Stomach smooth muscle (tissue), 2 donors: ENCODE results near the gene OR8B8.
"Not testable (repeated sequence)": the region's sequence is repeated elsewhere in the genome, so short reads cannot be mapped to it uniquely, and the experiment has no call there.

Experiments
- H3K27ac ChIP-seq: one replicate; pipeline ENCODE4 v1.7.0; 2013; ENCODE audit warnings: mild to moderate bottlenecking, low read length, inconsistent platforms
- H3K27me3 ChIP-seq, 2 donors: one replicate each; pipeline ENCODE4 v1.7.0; 2013; ENCODE audit warnings: low read length in 2 of 2; ENCODE audit not compliant: insufficient read depth in 2 of 2, control insufficient read depth in 1 of 2
- H3K36me3 ChIP-seq, 2 donors: one replicate each; pipeline ENCODE4 v1.7.0; 2013; ENCODE audit warnings: low read length in 2 of 2; ENCODE audit not compliant: control insufficient read depth in 2 of 2, insufficient read depth in 2 of 2
- H3K4me1 ChIP-seq: one replicate; pipeline ENCODE4 v1.7.0; 2013; ENCODE audit warnings: low read length; ENCODE audit not compliant: control insufficient read depth, insufficient read depth
- H3K4me3 ChIP-seq, 2 donors: one replicate each; pipeline ENCODE4 v1.7.0; 2013; ENCODE audit warnings: low read length in 2 of 2
- H3K9ac ChIP-seq, 2 donors: one replicate each; pipeline ENCODE4 v1.7.0; 2013; ENCODE audit warnings: low read length in 2 of 2, mild to moderate bottlenecking in 1 of 2
- H3K9me3 ChIP-seq, 2 donors: one replicate each; pipeline ENCODE4 v1.7.0; 2013; ENCODE audit warnings: low read length in 2 of 2; ENCODE audit not compliant: control insufficient read depth in 2 of 2
- donor health status: healthy.
- donor health status: Pancreatic carcinoma.

OR8B8 gene

DNA sequence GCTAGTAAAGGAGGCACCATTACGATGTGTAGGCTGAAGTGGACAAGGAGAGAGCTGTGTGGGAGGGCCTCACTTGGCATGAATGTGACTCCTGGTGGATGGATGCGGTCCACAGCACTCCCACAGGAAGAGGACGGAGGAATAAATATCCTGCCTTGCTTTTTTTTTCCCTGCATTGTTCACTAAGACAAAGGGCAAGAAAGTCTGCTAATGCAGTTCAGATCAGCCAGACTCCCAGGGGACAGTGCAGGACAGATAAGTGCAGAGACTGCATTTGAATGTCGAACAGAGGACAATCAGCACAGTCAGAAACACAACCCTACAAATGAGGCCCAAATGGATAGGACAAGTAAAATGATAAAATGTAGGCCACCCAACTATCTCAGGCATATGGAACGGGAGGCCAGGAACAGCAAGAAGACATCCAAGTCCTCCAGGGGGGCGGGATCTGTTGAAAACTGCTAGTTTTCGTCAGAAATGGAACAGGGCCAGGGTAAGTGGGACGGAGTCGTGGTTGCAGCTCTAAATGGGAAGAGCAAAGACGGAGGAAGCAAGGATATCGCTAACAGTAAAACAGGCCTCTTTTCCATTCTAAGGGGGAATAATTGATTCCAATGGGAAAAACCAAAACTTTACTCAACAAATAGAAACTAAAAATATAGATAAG is 25.2 kb upstream of the OR8B8 start:
- Histone ChIP-seq H3K9ac (no peak overlapping the region), H3K36me3 (no peaks in the 10 kb centered on the region), H3K4me1 (no peaks in the 10 kb centered on the region), H3K9me3 (no peaks in the 10 kb centered on the region), H3K4me3 (no peak overlapping the region), H3K27me3 (no peaks in the 10 kb centered on the region), H3K27ac (no peak overlapping the region)

DNA sequence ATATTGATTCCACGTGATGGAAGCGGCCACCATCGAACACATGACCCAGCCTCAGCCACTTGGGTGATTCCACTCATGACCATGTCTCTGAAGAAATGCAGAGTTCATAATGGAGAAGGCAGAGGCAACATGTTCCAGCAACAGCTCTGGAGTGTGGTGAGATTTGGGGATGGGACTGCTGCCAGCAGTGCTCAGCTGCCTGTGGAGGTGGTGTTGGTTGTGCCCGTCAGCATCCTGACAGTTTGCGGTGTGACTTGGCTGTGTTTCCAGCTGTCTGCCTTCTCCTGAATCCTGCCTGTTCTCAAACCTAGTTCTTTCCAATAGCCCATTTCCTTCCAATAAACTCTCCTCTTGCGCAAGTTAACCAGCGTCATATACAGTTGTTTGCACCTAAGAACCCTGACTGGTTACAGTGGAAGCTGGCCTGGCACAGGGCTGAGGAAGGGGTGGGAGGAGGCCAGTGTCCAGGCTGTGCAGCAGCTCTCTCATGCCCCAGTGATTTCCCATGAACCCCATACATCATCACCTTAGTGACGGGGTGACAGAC is 22.0 kb upstream of the OR8B8 start:
- Histone ChIP-seq H3K9me3 (no peaks in the 10 kb centered on the region), H3K4me1 (no peaks in the 10 kb centered on the region), H3K27me3 (no peaks in the 10 kb centered on the region), H3K4me3 (no peak overlapping the region), H3K27ac (no peak overlapping the region), H3K36me3 (no peaks in the 10 kb centered on the region), H3K9ac (no peak overlapping the region)

DNA sequence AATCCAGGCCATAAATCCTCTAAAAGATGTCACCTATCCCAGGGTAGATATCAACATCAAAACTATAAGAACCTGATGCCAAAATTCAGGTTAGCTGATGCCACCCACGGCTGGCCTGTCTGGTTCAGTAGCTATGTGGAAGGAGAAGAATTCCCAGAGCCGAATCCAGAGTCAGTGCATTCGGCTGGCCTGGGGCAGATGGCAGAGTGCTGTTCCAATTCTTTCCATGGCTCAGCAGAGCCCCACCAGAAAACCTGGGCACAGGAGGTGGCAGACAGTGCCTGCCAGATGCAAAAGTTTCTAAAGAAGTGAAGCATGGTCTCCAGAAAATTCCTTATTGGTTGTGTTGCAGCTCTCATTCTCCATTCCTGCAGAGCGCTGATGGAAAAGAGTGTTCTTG is 19.9 kb upstream of the OR8B8 start:
- Histone ChIP-seq H3K4me1 (no peaks in the 10 kb centered on the region), H3K9ac (no peak overlapping the region), H3K27me3 (no peaks in the 10 kb centered on the region), H3K27ac (no peak overlapping the region), H3K36me3 (no peaks in the 10 kb centered on the region), H3K4me3 (no peak overlapping the region), H3K9me3 (no peaks in the 10 kb centered on the region)

DNA sequence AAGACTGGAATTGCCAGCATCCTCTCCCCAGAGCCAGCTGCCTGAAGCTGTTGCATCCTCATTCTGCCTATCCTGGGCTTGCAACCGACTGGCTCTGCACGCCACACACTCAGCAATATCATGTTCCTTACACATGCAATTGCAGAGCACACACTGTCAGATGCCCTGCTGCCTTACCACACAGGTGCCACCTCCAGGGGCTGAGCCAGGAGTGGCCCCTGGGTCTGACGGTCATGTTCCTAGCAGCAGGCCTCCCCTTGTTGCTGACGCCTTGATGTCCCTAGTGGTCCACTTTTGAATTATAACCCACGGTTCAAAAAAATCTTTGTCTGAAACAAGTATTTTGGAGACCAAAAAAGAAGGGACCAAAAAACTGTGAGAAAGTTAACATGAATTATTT is 18.5 kb upstream of the OR8B8 start:
- Histone ChIP-seq H3K36me3 (no peaks in the 10 kb centered on the region), H3K27me3 (no peaks in the 10 kb centered on the region), H3K4me1 (no peaks in the 10 kb centered on the region), H3K9ac (no peak overlapping the region), H3K4me3 (no peak overlapping the region), H3K9me3 (no peaks in the 10 kb centered on the region), H3K27ac (no peak overlapping the region)

DNA sequence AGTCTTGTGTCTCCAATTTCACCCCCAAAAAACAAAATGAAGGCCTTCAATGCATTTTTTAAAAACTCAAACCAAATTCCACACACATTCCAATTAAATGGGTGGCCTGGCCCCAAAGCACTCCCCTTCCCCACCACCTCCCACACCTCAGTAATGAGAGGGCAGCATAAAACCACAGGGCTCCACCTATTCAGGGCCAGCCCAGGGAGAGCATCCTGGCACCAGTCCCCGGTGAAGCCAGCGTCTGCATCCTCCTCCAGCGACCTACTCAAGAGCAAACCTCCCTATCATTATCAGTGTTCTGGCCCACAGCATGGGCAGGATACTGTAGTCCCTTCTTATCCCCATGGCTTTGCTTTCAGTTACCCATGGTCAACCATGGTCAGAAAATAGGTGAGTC is 17.8 kb upstream of the OR8B8 start:
- Histone ChIP-seq H3K4me3 (no peak overlapping the region), H3K4me1 (no peaks in the 10 kb centered on the region), H3K9ac (no peak overlapping the region), H3K27me3 (no peaks in the 10 kb centered on the region), H3K9me3 (no peaks in the 10 kb centered on the region), H3K27ac (no peak overlapping the region), H3K36me3 (no peaks in the 10 kb centered on the region)

DNA sequence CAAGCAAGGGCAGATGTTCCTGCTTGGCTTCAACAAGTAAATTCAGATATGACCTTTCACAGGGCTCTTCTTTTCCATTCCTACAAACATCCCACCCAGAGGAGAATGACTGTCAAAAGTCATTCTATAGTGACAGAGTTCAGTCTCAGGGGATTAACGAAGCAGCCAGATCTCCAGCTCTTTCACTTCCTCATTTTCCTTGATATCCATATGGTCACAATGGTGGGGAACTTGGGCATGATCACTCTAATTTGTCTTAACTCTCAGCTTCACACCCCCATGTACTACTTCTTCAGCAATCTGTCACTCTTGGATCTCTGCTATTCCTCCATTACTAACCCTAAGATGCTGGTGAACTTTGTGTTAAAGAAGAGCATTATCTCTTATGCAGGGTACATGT is 15.0 kb upstream of the OR8B8 start:
- Histone ChIP-seq H3K9ac (no peak overlapping the region), H3K4me3 (no peak overlapping the region), H3K4me1 (no peaks in the 10 kb centered on the region), H3K27me3 (no peaks in the 10 kb centered on the region), H3K9me3 (peaks cover 0 to 2% of the 10 kb centered on the region in 2 donors), H3K36me3 (no peaks in the 10 kb centered on the region), H3K27ac (no peak overlapping the region)

DNA sequence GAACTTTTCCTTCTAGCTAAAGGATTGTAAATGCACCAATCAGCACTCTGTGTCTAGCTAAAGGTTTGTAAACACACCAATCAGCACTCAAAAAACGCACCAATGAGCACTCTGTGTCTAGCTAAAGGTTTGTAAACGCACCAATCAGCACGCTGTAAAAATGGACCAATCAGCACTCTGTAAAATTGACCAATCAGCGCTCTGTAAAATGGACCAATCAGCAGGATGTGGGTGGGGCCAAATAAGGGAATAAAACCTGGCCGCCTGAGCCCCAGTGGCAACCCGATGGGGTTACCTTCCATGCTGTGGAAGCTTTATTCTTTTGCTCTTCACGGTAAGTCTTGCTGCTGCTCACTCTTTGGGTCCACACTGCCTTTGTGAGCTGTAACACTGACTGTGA is 13.9 kb upstream of the OR8B8 start:
- H3K36me3 ChIP-seq, H3K9me3 ChIP-seq, H3K4me3 ChIP-seq, H3K9ac ChIP-seq, H3K27ac ChIP-seq, H3K4me1 ChIP-seq, H3K27me3 ChIP-seq: not testable (repeated sequence)

DNA sequence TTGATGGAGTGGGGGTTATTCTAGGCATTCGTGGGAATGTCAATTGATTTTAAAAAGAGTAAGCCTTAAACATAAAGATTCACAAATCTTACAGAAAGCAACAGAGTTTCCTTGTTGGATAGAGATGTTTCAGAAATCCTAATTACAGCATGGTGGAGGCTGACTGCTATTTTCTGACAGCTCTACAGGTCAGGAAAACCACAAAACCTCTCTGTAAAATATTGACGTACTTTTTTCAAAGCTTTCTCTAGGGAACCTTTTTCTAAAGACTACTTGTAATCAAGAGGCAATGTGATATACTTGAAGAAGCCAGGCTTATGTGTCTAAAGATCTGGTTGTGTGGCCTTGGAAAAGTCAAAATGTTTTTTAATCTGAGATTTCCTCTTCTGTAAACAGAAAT is 9.1 kb upstream of the OR8B8 start:
- no peak overlapping the region for H3K4me3 ChIP-seq
- peaks cover 0 to 2% of the 10 kb centered on the region in 2 donors for H3K9me3 ChIP-seq
- H3K27me3 ChIP-seq = no peaks in the 10 kb centered on the region
- no peaks in the 10 kb centered on the region for H3K4me1 ChIP-seq
- H3K9ac ChIP-seq = no peak overlapping the region
- H3K27ac ChIP-seq = no peak overlapping the region
- H3K36me3 ChIP-seq = no peaks in the 10 kb centered on the region

DNA sequence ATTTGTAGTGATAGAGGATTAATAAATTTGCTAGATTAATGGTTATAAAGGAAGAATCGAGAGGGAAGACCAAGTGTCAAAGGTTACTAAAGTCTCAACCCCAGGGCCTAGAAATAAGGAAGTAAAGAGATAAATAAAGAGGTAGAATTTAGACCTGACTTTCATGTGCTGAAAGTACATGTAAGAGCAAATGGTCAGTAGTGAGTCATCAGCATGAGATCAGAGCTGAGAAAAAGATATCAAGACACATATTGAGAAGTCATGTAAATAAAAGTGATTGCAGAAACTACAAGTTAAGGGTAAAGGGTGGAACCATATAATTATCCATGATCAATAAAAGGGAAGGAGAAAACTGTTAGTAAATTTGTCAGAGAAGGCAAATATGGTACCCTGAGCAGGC is 1.4 kb upstream of the OR8B8 start:
- no peak overlapping the region for H3K27ac ChIP-seq

DNA sequence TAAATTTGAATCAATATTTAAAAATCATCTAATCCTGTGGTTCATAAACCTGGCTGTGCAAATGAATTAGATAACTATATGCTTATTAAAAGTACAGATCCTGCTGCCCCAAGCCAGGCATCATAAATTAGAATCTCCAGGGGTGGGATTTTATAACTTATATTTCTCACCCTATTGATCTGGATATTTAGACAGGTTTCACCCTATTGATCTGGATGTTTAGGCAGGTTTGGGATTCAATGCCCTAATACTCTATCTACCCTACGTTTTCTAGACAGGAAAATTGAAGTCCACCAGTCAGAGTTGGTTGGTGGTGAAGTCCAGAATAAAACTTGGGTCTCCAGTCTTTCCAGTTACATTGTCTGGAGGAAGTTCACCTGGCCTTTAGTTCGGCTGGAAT is 2.6 kb downstream of the OR8B8 start:
- H3K36me3 ChIP-seq = no peaks in the 10 kb centered on the region
- no peak overlapping the region for H3K27ac ChIP-seq
- peaks cover 0 to 5% of the 10 kb centered on the region in 2 donors for H3K27me3 ChIP-seq
- no peak overlapping the region for H3K4me3 ChIP-seq
- H3K9me3 ChIP-seq = no peaks in the 10 kb centered on the region
- no peaks in the 10 kb centered on the region for H3K4me1 ChIP-seq
- H3K9ac ChIP-seq = no peak overlapping the region

More for the DNA sequence above, 1.4 kb upstream of the OR8B8 start:
- no peaks in the 10 kb centered on the region for H3K36me3 ChIP-seq
- H3K27me3 ChIP-seq = no peaks in the 10 kb centered on the region
- no peaks in the 10 kb centered on the region for H3K4me1 ChIP-seq
- peaks cover 0 to 2% of the 10 kb centered on the region in 2 donors for H3K9me3 ChIP-seq
- H3K4me3 ChIP-seq = no peak overlapping the region
- no peak overlapping the region for H3K9ac ChIP-seq

DNA sequence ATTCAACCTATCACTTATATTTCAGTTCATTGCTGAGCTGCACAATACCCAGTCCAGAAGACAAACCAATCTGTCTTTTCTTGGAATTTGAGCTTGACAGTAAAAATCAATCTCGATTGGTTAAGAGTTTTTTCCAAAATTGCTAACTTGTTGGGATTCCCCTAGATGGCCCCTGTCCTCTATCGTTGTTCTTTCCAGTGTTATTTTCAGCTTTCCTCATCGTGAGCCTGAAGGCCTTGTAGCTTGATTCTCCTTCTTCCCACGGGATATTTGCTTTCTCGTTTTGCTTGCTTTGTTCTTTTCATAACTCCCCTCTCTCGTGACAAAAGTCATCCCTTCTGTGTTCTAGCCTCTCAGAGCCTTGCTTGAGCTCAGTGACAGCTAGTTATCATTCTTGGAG is 3.1 kb downstream of the OR8B8 start:
- H3K9me3 ChIP-seq = no peaks in the 10 kb centered on the region
- H3K4me3 ChIP-seq = no peak overlapping the region
- no peaks in the 10 kb centered on the region for H3K4me1 ChIP-seq

More for the DNA sequence above, 3.1 kb downstream of the OR8B8 start:
- Histone ChIP-seq H3K27me3 (peaks cover 0 to 5% of the 10 kb centered on the region in 2 donors), H3K9ac (no peak overlapping the region), H3K36me3 (no peaks in the 10 kb centered on the region), H3K27ac (no peak overlapping the region)
